Measurements from ENCODE around the gene BAIAP2. TPM values are rescaled to one million over a fixed set of nuclear protein-coding genes. Genes with fewer than 3 reads are reported as not detected.

Gene BAIAP2
- total and polyA plus RNA-seq, 2 donors, result 8.4 to 23.1 TPM

Other genes starting within 250 kb of the BAIAP2 start
- 6.3 TPM for gene CHMP6, start 43.3 kb upstream of the BAIAP2 start, total RNA-seq
- 30.8 TPM for gene CHMP6, start 43.3 kb upstream of the BAIAP2 start, polyA plus RNA-seq
- not detected for gene PVALEF, start 130.4 kb downstream of the BAIAP2 start, total RNA-seq
- gene PVALEF, start 130.4 kb downstream of the BAIAP2 start, polyA plus RNA-seq, result 0.02 TPM
- 0.24 TPM for gene AATK, start 131.1 kb downstream of the BAIAP2 start, total RNA-seq
- 1.9 TPM for gene AATK, start 131.1 kb downstream of the BAIAP2 start, polyA plus RNA-seq
- 6.3 TPM for gene CEP131, start 187.8 kb downstream of the BAIAP2 start, total RNA-seq
- gene CEP131, start 187.8 kb downstream of the BAIAP2 start, polyA plus RNA-seq, result 13.3 TPM
- gene TEPSIN, start 203.9 kb downstream of the BAIAP2 start, total RNA-seq, result 13.3 TPM
- gene TEPSIN, start 203.9 kb downstream of the BAIAP2 start, polyA plus RNA-seq, result 85.3 TPM
- 101 TPM for gene NDUFAF8, start 204.2 kb downstream of the BAIAP2 start, total RNA-seq
- gene NDUFAF8, start 204.2 kb downstream of the BAIAP2 start, polyA plus RNA-seq, result 47.1 TPM

Measured in thymus (tissue), 2 donors.